ENCODE results near the gene SSUH2. TPM values are rescaled to one million over a fixed set of nuclear protein-coding genes. Genes with fewer than 3 reads are reported as not detected.

Gene SSUH2
- total RNA-seq, 1 experiment from 2014 or later = 0.94 TPM

GRCh38 chr3:8648909-8649741, 4.5 kb upstream of the SSUH2 start (continued):
- TF ChIP-seq AR (CRISPR knock-in tag; IDR thresholded peaks at IDR 0.05) (no peak), NR2C2 (CRISPR knock-in tag; IDR thresholded peaks at IDR 0.05) (no peak)

- POLR2A ChIA-PET = no interaction called here
These were observed 2.8 kb upstream of the SSUH2 start for GRCh38 chr3:8647137-8647985.

More at GRCh38 chr3:8647137-8647985, 2.8 kb upstream of the SSUH2 start:
- H3K4me1 Mint-ChIP-seq = no peaks in the 10 kb centered on the region
- CTCF ChIA-PET = no interaction called here
- no peak overlapping the region for H3K4me3 Mint-ChIP-seq
- H3K27ac Mint-ChIP-seq = no peak overlapping the region
- H3K9me3 Mint-ChIP-seq = no peaks in the 10 kb centered on the region
- ATAC-seq (no peak), DNase-seq (ENCODE audit: low spot score) (no peak)
- H3K27me3 Mint-ChIP-seq (ENCODE audit: low read depth) = peaks cover 2% of the 10 kb centered on the region
- TF ChIP-seq NFATC4 (CRISPR knock-in tag; IDR thresholded peaks at IDR 0.05) (no peak), CBFB (CRISPR knock-in tag; IDR thresholded peaks at IDR 0.05; ENCODE audit: low read depth) (no peak), STAT6 (CRISPR knock-in tag; conservative IDR thresholded peaks at IDR 0.05; ENCODE audit: low read depth) (no peak), ERG (CRISPR knock-in tag; IDR thresholded peaks at IDR 0.05) (no peak), ZNF416 (CRISPR knock-in tag; IDR thresholded peaks at IDR 0.05) (no peak), NR3C1 (CRISPR knock-in tag; conservative IDR thresholded peaks at IDR 0.05; ENCODE audit: low read depth) (no peak), ZBTB43 (CRISPR knock-in tag; IDR thresholded peaks at IDR 0.05) (no peak), ZNF138 (CRISPR knock-in tag; conservative IDR thresholded peaks at IDR 0.05) (no peak)
- H3K36me3 Mint-ChIP-seq = no peaks in the 10 kb centered on the region
